HG03469 (cell line): ENCODE data around the gene TCF3.

Experiments used
- ATAC-seq: cut with Tn5 transposase; IDR thresholded peaks from one replicate; pipeline ENCODE4 v1.9.1; 2021; ENCODE audit warnings: mild to moderate bottlenecking, moderate library complexity, moderate number of reproducible peaks; ENCODE audit not compliant: unreplicated experiment

The TCF3 gene

GRCh38 chr19:1613146-1613545 lies 39.3 kb downstream of the TCF3 start:
- no peak for ATAC-seq

GRCh38 chr19:1612114-1613086 lies 40.0 kb downstream of the TCF3 start:
- ATAC-seq, result no peak

- no peak for ATAC-seq
Measured at GRCh38 chr19:1611353-1611752, 41.1 kb downstream of the TCF3 start.

DNA sequence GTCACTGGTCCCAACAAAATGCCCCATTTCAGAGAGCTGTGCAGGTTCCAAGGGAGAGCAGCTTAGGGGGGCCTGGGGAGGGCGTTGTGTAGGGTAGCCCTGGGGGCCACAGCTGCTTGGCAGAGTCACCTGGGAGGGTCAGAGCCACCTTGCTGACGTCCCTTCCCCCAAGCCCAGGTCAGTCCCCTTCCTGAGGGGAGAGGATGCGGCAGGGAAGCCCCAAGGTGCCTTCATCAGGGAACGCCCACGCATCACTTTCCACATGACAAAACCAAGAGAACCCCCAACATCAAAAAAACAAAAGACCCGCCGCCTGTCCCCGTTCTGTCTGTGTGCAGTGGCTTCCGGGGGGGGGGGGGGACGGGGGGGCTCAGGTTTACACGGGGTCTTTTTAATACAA lies 41.8 kb downstream of the TCF3 start:
- no peak for ATAC-seq

DNA sequence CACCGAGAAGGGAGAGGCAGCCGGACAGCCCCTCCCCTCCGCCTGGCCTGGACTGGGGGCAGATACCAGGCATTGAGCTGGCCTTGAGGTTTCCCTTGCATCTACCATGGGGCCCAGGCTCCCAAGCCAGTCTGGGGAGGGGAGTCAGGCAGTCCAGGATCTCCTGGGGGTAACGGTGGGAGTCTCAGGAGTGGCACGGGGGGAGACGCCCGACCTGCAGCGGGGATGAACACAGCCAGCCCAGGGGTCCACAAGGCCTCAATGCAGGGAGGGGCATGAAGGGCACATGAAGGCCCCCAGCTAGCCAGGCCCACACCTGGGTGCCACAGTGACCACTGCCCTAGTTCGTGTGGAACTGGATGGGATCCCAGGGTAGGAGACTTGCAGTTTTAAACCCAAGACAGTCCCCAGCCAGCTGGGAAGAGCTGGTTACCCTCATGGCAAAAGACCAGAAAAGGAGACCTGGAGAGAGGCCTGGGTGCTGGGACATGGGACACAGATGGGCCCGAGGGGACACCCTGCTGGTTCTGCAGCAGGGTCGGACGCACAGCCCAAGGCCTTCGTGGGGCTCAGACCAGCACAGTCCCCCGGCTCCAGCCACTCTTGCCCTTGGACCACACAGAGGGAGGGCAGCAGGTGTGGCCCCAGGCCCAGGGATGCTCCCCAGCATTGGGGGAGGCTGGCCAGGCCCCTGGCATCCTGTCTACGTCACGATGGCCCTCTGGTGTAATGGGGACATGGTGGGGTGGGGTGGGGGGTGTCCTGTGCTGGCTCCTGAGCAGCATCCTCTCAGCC lies 42.5 kb downstream of the TCF3 start:
- no peak for ATAC-seq

DNA sequence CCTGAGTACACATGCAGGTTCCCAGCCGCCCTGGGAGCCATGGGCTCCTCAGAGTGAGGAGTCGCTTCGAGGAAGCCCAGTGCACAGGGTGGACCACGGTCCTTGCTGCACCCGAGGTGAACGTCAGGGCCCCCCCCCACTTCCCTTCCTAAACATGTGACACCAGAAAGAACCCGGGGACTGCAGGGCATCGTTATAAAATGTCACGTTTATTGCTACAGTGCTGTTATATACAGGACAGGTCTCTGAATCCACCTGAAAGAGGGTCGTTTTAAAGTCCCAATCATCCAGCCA lies 43.4 kb downstream of the TCF3 start:
- no peak for ATAC-seq

- ATAC-seq, result no peak
Measured at GRCh38 chr19:1608359-1609102, 43.9 kb downstream of the TCF3 start.

- ATAC-seq, result no peak
Measured at GRCh38 chr19:1606138-1606651, 46.2 kb downstream of the TCF3 start.

DNA sequence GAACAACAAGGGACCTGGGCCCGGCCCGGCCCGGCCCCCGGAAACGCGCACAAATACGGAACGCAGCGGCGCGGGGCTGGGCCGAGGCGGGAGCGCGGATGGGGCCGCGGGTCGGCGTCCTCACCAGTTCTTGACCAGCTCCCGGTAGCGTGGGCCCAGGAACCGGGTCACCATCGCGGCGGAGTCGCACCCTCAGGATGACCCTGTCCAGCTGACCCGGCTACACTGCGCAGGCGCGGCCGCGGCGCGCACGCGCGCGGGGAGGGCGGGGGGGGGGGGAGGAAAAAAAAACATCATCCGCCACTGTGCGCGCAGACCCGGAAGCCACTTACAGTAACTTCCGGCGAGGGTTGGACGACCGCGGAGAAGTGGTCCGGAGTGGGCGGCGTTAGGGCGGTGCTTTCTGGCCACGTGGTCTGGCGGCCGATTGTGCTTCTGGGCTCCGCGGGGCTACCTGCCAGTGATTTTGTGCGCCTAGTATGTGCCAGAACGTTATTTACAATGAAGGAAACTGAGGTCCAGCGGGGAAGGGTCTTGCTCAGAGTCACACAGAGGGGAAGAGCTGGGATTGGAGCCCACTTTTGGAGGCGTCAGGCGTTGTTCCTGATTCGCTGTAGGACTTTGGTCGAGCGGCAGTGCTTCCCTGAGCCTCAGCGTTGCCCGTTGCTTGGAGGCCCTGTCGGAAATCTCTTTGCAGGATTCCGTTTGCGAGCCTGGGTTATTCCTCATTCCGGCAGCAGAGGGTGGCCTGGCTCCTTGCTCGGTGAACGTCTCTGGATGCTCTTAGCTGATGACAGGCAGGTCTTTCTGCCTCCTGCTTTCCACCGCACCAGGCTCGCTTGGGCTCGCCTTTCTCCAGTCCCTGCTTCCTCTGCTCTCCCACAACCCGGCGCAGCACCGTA lies 46.9 kb downstream of the TCF3 start, which contains the start of gene UQCR11:
TSS of gene UQCR11 (minus strand) at position 227 of the 902 bp plus-strand sequence. CDS start at position 174, 53 bp downstream.
- ATAC-seq, result no peak

DNA sequence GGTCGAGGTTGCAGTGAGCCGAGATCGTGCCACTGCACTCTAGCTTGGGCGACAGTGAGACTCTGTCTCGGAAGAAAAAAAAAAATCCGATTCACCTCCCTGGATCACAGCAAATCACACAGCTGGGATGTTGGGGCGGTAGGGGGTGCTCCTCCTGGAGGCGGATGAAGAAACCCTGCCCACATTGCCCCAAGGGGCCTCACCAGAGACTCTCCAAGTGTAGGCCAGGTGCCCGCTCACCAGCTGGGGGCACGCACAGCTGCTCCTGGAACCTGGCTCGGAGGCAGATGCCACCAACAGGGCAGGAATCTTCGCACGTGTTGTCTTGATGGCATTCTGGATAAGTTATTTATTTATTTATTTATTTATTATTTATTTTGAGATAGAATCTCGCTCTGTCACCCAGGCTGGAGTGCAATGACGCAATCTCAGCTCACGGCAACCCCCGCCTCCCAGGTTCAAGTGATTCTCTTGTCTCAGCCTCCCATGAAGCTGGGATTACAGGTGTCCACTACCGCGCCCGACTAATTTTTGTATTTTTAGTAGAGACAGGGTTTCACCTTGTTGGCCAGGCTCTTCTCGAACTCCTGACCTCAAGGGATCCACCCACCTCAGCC lies 50.2 kb downstream of the TCF3 start:
- ATAC-seq, result no peak

- no peak for ATAC-seq
Measured at GRCh38 chr19:1601613-1602064, 50.8 kb downstream of the TCF3 start.

GRCh38 chr19:1599460-1599846 lies 53.0 kb downstream of the TCF3 start:
- no peak for ATAC-seq

- no peak for ATAC-seq
Measured at GRCh38 chr19:1598777-1599459, 53.5 kb downstream of the TCF3 start.

- ATAC-seq, result no peak
Measured at GRCh38 chr19:1593501-1593772, 59.0 kb downstream of the TCF3 start.

DNA sequence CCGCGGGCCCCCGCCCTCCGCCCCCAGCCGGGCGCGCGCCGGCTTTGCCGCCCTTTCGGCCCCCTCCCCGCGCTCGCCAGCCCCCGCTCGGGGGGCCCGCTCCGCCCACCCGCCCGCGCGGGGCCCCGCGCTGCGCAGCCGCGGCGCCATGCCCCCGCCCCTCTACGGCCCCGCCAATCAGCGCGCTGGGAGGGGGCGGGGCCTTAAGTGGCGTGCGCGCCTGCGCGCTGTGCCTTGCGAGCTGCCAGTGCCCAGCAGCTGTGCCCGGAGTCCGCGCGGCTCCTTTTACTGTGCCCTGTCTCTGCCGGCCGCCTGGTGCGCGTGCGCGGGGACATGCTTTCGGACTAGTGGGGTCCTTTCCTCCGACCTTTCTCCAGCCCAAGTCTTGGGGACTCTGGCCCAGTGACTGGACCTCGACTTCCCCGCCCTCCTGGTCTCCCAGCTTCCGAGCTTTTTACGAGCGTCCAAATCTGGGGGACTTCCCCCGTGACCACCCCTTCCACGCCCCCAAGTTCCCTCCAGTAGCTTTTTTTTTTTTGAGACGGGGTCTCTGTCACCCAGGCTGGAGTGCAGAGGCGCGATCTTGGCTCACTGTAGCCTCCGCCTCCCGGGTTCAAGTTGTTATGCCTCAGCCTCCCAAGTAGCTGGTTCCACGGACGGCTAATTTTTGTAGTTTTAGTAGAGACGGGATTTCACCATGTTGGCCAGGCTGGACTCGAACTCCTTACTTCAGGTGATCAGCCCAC lies 59.5 kb downstream of the TCF3 start, which contains the start of gene MBD3:
TSS of gene MBD3 (minus strand) at position 111 of the 746 bp plus-strand sequence. CDS start 234 bp downstream, outside the sequence.
- peak; percentile 35 for ATAC-seq

- peak; percentile 41 for ATAC-seq
Measured at GRCh38 chr19:1592024-1592754, 60.2 kb downstream of the TCF3 start.

- no peak for ATAC-seq
Measured at GRCh38 chr19:1591421-1592023, 60.9 kb downstream of the TCF3 start.
